ENCODE measurements around the gene ZMYND19.
"Not testable (repeated sequence)": the region's sequence is repeated elsewhere in the genome, so short reads cannot be mapped to it uniquely, and the experiment has no call there.

Gene ZMYND19

GRCh38 chr9:137630679-137631078 is 40.4 kb upstream of the ZMYND19 start:
- no peak for TF ChIP-seq CTCF (IDR thresholded peaks at IDR 0.05; ENCODE audit: low read depth, low read length)
- H3K4me3 ChIP-seq (ENCODE audit: low read depth, low read length): no peak overlapping the region

- no peak overlapping the region for H3K4me3 ChIP-seq (ENCODE audit: low read depth, low read length)
- no peak for TF ChIP-seq CTCF (IDR thresholded peaks at IDR 0.05; ENCODE audit: low read depth, low read length)
These were observed 39.8 kb upstream of the ZMYND19 start for GRCh38 chr9:137630126-137630525.

- H3K4me3 ChIP-seq (ENCODE audit: low read depth, low read length): not testable (repeated sequence)
These were observed 37.1 kb upstream of the ZMYND19 start for GRCh38 chr9:137627406-137627805.

GRCh38 chr9:137626464-137626863 is 36.2 kb upstream of the ZMYND19 start:
- no peak for TF ChIP-seq CTCF (IDR thresholded peaks at IDR 0.05; ENCODE audit: low read depth, low read length)

GRCh38 chr9:137622211-137622610 is 31.9 kb upstream of the ZMYND19 start:
- H3K4me3 ChIP-seq (ENCODE audit: low read depth, low read length): not testable (repeated sequence)

More at GRCh38 chr9:137626464-137626863, 36.2 kb upstream of the ZMYND19 start:
- H3K4me3 ChIP-seq (ENCODE audit: low read depth, low read length): no peak overlapping the region

GRCh38 chr9:137621131-137621757 is 30.9 kb upstream of the ZMYND19 start:
- no peak overlapping the region for H3K4me3 ChIP-seq (ENCODE audit: low read depth, low read length)

GRCh38 chr9:137620581-137620980 is 30.3 kb upstream of the ZMYND19 start:
- TF ChIP-seq CTCF (IDR thresholded peaks at IDR 0.05; ENCODE audit: low read depth, low read length): no peak
- no peak overlapping the region; the same call in 1 of the 2 replicates for H3K4me3 ChIP-seq (ENCODE audit: low read depth, low read length)

More at GRCh38 chr9:137621131-137621757, 30.9 kb upstream of the ZMYND19 start:
- peak; percentile 26; the same call in 1 of the 2 replicates for TF ChIP-seq CTCF (IDR thresholded peaks at IDR 0.05; ENCODE audit: low read depth, low read length)

GRCh38 chr9:137620048-137620405 is 29.7 kb upstream of the ZMYND19 start:
- H3K4me3 ChIP-seq (ENCODE audit: low read depth, low read length): peak overlapping the region; percentile 86
- TF ChIP-seq CTCF (IDR thresholded peaks at IDR 0.05; ENCODE audit: low read depth, low read length): no peak
